A549 (cell line): Measurements from ENCODE around the gene TP53TG5. TPM values are rescaled to one million over a fixed set of nuclear protein-coding genes. Genes with fewer than 3 reads are reported as not detected.
A peak's percentile ranks its signal among the peaks of the same experiment; 100 is the strongest.

Experiments
- ATAC-seq, 2 experiments: fragments of 200-7000 bp in 1 of 2; fragments of >200 bp in 1 of 2; cut with Nextera tagmentation in 1 of 2; cut with Tn5 transposase in 1 of 2; 3 replicates each; pipeline versions ENCODE4 v1.8.0 to v1.9.1; 2018 to 2020; ENCODE audit warnings: mild to moderate bottlenecking in 1 of 2, moderate library complexity in 1 of 2
- CTCF ChIA-PET: fragments of 300-600 bp; sonication (Branson Sonifier 250); formaldehyde crosslinking; extraction: SDS; loops from one replicate; lab custom pipeline; 2021; ENCODE audit warnings: antibody characterized with exemption, inconsistent platforms; lab: Yijun Ruan, JAX
- POLR2A ChIA-PET: fragments of 350-600 bp; formaldehyde crosslinking; extraction: SDS; loops from one replicate; lab custom pipeline; 2021; ENCODE audit warnings: antibody characterized with exemption, inconsistent platforms; lab: Yijun Ruan, JAX
- DNase-seq, 2 experiments: peaks; one replicate each; pipeline versions ENCODE4 v3.0.0 to v3.0.0-alpha.2; 2011 to 2016; ENCODE audit warnings: low read depth in 1 of 2, low spot score in 1 of 2
- FAIRE-seq: peaks from 2 replicates; lab custom pipeline; 2011; peaks lifted over from hg19 to GRCh38; lab: Jason Lieb, UNC
- H3K27ac ChIP-seq, 2 experiments: fragments of >200 bp; sonication (Bioruptor Twin); formaldehyde crosslinking; 3 replicates each; pipeline ENCODE4 v1.5.1; 2016 to 2017
- H3K4me1 ChIP-seq: fragments of >200 bp; sonication (Bioruptor Twin); formaldehyde crosslinking; 3 replicates; pipeline ENCODE4 v1.6.1; 2016
- H3K4me2 ChIP-seq: fragments of >200 bp; sonication (Bioruptor Twin); formaldehyde crosslinking; 3 replicates; pipeline ENCODE4 v1.6.1; 2016
- H3K4me3 ChIP-seq: fragments of >200 bp; sonication (Bioruptor Twin); formaldehyde crosslinking; 3 replicates; pipeline ENCODE4 v1.5.1; 2016
- H3K9me3 ChIP-seq: fragments of >200 bp; sonication (Bioruptor Twin); formaldehyde crosslinking; 3 replicates; pipeline ENCODE4 v1.6.1; 2016
- CHD2 ChIP-seq: fragments of 150-350 bp; IDR thresholded peaks from 2 replicates; pipeline ENCODE4 v1.6.1; 2014; ENCODE audit warnings: low read length; ENCODE audit not compliant: partially characterized antibody
- CHD4 ChIP-seq: fragments of 200-600 bp; sonication (generic); IDR thresholded peaks from 2 replicates; pipeline ENCODE4 v1.6.1; 2016; ENCODE audit warnings: antibody characterized with exemption, mild to moderate bottlenecking, borderline replicate concordance
- FOSB ChIP-seq: fragments of 250-450 bp; sonication (Bioruptor Pico); IDR thresholded peaks from 2 replicates; pipeline ENCODE4 v1.5.0; 2020; ENCODE audit warnings: mild to moderate bottlenecking, moderate library complexity
- KDM5A ChIP-seq: fragments of 200-600 bp; sonication (generic); IDR thresholded peaks from 2 replicates; pipeline ENCODE4 v1.6.1; 2016; ENCODE audit warnings: antibody characterized with exemption, mild to moderate bottlenecking
- NR3C1 ChIP-seq: fragments of >200 bp; sonication (Bioruptor Twin); formaldehyde crosslinking; IDR thresholded peaks from 3 replicates; pipeline ENCODE4 v1.6.1; 2017
- POLR2AphosphoS2 ChIP-seq: conservative IDR thresholded peaks from 2 replicates; pipeline ENCODE4 v1.6.1; 2012; ENCODE audit warnings: low read length, improper control_type of control experiment, inconsistent platforms
- RAD21 ChIP-seq, 2 experiments: fragments of >200 bp in 1 of 2; sonication (Bioruptor Twin) in 1 of 2; formaldehyde crosslinking in 1 of 2; IDR thresholded peaks in 1 of 2; conservative IDR thresholded peaks in 1 of 2; 2 replicates in 1 of 2; 3 replicates in 1 of 2; pipeline ENCODE4 v1.6.1; 2012 to 2018; ENCODE audit warnings: inconsistent platforms in 1 of 2
- RARB ChIP-seq: fragments of 250-450 bp; sonication (Bioruptor Pico); IDR thresholded peaks from 2 replicates; pipeline ENCODE4 v1.8.0; 2021; ENCODE audit warnings: mild to moderate bottlenecking, moderate library complexity
- SMC3 ChIP-seq: fragments of >200 bp; sonication (Bioruptor Twin); formaldehyde crosslinking; IDR thresholded peaks from 3 replicates; pipeline ENCODE4 v1.6.1; 2018; ENCODE audit warnings: inconsistent platforms
- WGBS: methylation state at CpG from one replicate; pipeline ENCODE4 v1.1.6; 2017; ENCODE audit errors: missing lambda C conversion rate; 5-methylcytosine and 5-hydroxymethylcytosine counted together
- polyA plus RNA-seq, 4 experiments: library from polyadenylated mRNA; depleted of rRNA in 3 of 4; stranded (reverse); fragments of >200 nt; fragmentation: RNase III in 1 of 4; extraction: RNeasy Plus Mini Kit Qiagen cat#74134 plus additional on column Dnase treatment in 1 of 4; gene quantifications; 2 replicates in 3 of 4; 3 replicates in 1 of 4; pipeline ENCODE4 v1.2.3, GENCODE V29; 2011 to 2017
- small RNA-seq, 6 experiments: library from RNA; depleted of rRNA; stranded (forward); fragments of <200 nt; gene quantifications; one replicate each; pipeline ENCODE3, GENCODE V24; 2012
- TF ChIP-seq, protein P1 (sequence below): fragments of 250-450 bp; sonication (Bioruptor Pico); IDR thresholded peaks from 2 replicates; pipeline ENCODE4 v1.5.0; 2020; ENCODE audit warnings: low read depth, mild to moderate bottlenecking, moderate library complexity
- TF ChIP-seq, protein P2 (sequence below): IDR thresholded peaks from 2 replicates; pipeline ENCODE4 v1.6.1; 2012; ENCODE audit warnings: low read depth, borderline replicate concordance
- TF ChIP-seq, protein P3 (sequence below): fragments of >200 bp; sonication (Bioruptor Twin); formaldehyde crosslinking; IDR thresholded peaks from 3 replicates; pipeline ENCODE4 v1.5.1; 2016

The TP53TG5 gene
- polyA plus RNA-seq, 2 of the 4 experiments (the other 2 are of a cell fraction), result not detected

DNA sequence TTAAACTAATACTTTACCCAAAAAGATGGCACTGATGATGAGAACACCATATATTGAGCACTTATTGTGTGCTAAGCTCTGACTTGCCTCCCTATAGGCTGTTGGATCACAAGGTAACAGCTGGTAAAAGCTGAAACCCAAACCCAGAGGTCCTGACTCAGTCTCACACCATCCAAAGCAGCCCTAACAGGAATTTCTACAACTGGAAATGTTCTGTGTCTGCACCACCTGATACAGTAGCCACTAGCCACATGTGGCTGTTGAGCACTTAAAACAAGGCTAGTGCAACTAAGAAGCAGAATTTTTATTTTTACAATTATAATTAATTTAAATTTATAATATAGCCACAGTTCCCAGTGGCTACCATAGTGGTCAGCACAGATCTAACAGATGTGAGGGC lies 54.4 kb downstream of the TP53TG5 start:
- Histone ChIP-seq H3K4me2 (no peak overlapping the region), H3K9me3 (no peaks in the 10 kb centered on the region), H3K4me1 (no peaks in the 10 kb centered on the region; the same call in 2 of the 3 replicates), H3K4me3 (no peak overlapping the region), H3K27ac (no peak overlapping the region)
- ChIA-PET POLR2A (interaction anchor here (1.1 to 1.2 kb wide), 3 partner anchors 23 to 39 kb away, joined by 3 to 5 read pairs (median 3); partner anchors contain the start of gene SYS1), CTCF (interaction anchor here (0.7 to 10.0 kb wide), 21 partner anchors 9 to 447 kb away, joined by 3 to 135 read pairs (median 6); partner anchors contain the start of gene SYS1)
- ATAC-seq (no peak), FAIRE-seq (no peak), DNase-seq (no peak)
- TF ChIP-seq, protein P1, sequence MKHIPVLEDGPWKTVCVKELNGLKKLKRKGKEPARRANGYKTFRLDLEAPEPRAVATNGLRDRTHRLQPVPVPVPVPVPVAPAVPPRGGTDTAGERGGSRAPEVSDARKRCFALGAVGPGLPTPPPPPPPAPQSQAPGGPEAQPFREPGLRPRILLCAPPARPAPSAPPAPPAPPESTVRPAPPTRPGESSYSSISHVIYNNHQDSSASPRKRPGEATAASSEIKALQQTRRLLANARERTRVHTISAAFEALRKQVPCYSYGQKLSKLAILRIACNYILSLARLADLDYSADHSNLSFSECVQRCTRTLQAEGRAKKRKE (CRISPR knock-in tag), result no peak
- TF ChIP-seq KDM5A, result no peak
- TF ChIP-seq RARB (CRISPR knock-in tag), result no peak
- no peak for TF ChIP-seq FOSB (CRISPR knock-in tag)
- no peak for TF ChIP-seq POLR2AphosphoS2
- TF ChIP-seq NR3C1, result no peak
- TF ChIP-seq, protein P2, sequence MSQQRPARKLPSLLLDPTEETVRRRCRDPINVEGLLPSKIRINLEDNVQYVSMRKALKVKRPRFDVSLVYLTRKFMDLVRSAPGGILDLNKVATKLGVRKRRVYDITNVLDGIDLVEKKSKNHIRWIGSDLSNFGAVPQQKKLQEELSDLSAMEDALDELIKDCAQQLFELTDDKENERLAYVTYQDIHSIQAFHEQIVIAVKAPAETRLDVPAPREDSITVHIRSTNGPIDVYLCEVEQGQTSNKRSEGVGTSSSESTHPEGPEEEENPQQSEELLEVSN, result no peak
- no peak for TF ChIP-seq CHD2

DNA sequence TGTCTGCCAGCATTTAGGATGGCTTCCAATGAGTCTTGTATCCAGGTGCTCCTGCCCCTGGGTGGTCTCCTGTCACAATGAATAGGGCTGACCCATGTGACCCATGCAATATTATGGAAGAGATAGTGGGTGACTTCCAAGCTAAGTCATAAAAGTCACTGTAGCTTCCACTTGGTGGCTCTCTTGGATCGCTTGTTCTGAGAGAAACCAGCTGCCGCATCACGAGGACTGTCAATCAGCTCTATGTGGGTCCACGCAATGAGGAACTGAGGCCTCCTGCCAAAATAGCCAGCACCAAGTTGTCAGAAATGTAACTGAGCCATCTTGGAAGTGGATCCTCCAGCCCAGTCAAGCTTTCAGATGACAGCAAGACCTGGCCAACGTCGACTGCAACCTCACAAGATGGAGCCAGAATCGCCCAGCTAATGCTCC lies 55.2 kb downstream of the TP53TG5 start:
- ChIA-PET POLR2A (interaction anchor here (0.5 to 1.2 kb wide), 7 partner anchors 12 to 448 kb away, joined by 3 to 5 read pairs (median 3); partner anchors contain the start of gene SYS1), CTCF (interaction anchor here (0.5 to 10.0 kb wide), 31 partner anchors 10 to 861 kb away, joined by 3 to 135 read pairs (median 4); partner anchors contain the start of gene SYS1)
- DNase-seq, result peak in 1 of 2 experiments; percentile 63
- Histone ChIP-seq H3K4me2 (no peak overlapping the region), H3K4me3 (no peak overlapping the region), H3K27ac (no peak overlapping the region), H3K4me1 (no peaks in the 10 kb centered on the region; the same call in 2 of the 3 replicates), H3K9me3 (no peaks in the 10 kb centered on the region)
- ATAC-seq, result peak; percentile 61 to 71
- 80% methylated on average over 7 of the region's 7 CpGs for WGBS
- TF ChIP-seq SMC3 (peak; percentile 78), CHD4 (no peak), RAD21 (conservative IDR thresholded peaks at IDR 0.05 in 1 of 2, IDR thresholded peaks at IDR 0.05 in 1 of 2) (peak; percentile 81 to 82)
- TF ChIP-seq, protein P3, sequence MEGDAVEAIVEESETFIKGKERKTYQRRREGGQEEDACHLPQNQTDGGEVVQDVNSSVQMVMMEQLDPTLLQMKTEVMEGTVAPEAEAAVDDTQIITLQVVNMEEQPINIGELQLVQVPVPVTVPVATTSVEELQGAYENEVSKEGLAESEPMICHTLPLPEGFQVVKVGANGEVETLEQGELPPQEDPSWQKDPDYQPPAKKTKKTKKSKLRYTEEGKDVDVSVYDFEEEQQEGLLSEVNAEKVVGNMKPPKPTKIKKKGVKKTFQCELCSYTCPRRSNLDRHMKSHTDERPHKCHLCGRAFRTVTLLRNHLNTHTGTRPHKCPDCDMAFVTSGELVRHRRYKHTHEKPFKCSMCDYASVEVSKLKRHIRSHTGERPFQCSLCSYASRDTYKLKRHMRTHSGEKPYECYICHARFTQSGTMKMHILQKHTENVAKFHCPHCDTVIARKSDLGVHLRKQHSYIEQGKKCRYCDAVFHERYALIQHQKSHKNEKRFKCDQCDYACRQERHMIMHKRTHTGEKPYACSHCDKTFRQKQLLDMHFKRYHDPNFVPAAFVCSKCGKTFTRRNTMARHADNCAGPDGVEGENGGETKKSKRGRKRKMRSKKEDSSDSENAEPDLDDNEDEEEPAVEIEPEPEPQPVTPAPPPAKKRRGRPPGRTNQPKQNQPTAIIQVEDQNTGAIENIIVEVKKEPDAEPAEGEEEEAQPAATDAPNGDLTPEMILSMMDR, result peak; percentile 59
- FAIRE-seq, result no peak

Small RNA genes within 50 kb of the gene (small RNA-seq; reads per million reads assigned to genes)
- gene MIR6812, result 0 reads per million in 6 experiments

Other genes starting within 250 kb of the TP53TG5 start
- 0.35 and 1.1 TPM in 2 replicates for gene PI3, start 203.4 kb downstream of the TP53TG5 start, polyA plus RNA-seq (2011; rRNA removed)
- gene PI3, start 203.4 kb downstream of the TP53TG5 start, polyA plus RNA-seq (2017; fragmentation: RNase III; extraction: RNeasy Plus Mini Kit Qiagen cat#74134 plus additional on column Dnase treatment), result 0.18 to 0.39 TPM in 2 of 3 replicates, not detected in the other
- gene SEMG1, start 171.3 kb downstream of the TP53TG5 start, polyA plus RNA-seq (2011; rRNA removed), result not detected in 2 replicates
- gene SEMG1, start 171.3 kb downstream of the TP53TG5 start, polyA plus RNA-seq (2017; fragmentation: RNase III; extraction: RNeasy Plus Mini Kit Qiagen cat#74134 plus additional on column Dnase treatment), result not detected in 3 replicates
- not detected in 2 replicates for gene SEMG2, start 157.0 kb downstream of the TP53TG5 start, polyA plus RNA-seq (2011; rRNA removed)
- not detected in 3 replicates for gene SEMG2, start 157.0 kb downstream of the TP53TG5 start, polyA plus RNA-seq (2017; fragmentation: RNase III; extraction: RNeasy Plus Mini Kit Qiagen cat#74134 plus additional on column Dnase treatment)
- 27.0 and 59.1 TPM in 2 replicates for gene SLPI, start 123.8 kb downstream of the TP53TG5 start, polyA plus RNA-seq (2011; rRNA removed)
- 3.7 to 4.5 TPM (median 3.7 TPM) in 3 replicates for gene SLPI, start 123.8 kb downstream of the TP53TG5 start, polyA plus RNA-seq (2017; fragmentation: RNase III; extraction: RNeasy Plus Mini Kit Qiagen cat#74134 plus additional on column Dnase treatment)
- not detected in 2 replicates for gene RBPJL, start 71.5 kb downstream of the TP53TG5 start, polyA plus RNA-seq (2011; rRNA removed)
- gene RBPJL, start 71.5 kb downstream of the TP53TG5 start, polyA plus RNA-seq (2017; fragmentation: RNase III; extraction: RNeasy Plus Mini Kit Qiagen cat#74134 plus additional on column Dnase treatment), result not detected in 3 replicates
- 0.04 TPM in 1 of 2 replicates, not detected in the other for gene MATN4, start 70.0 kb downstream of the TP53TG5 start, polyA plus RNA-seq (2011; rRNA removed)
- gene MATN4, start 70.0 kb downstream of the TP53TG5 start, polyA plus RNA-seq (2017; fragmentation: RNase III; extraction: RNeasy Plus Mini Kit Qiagen cat#74134 plus additional on column Dnase treatment), result 0.05 to 0.08 TPM (median 0.05 TPM) in 3 replicates
- 27.4 and 29.0 TPM in 2 replicates for gene SDC4, start 29.9 kb downstream of the TP53TG5 start, polyA plus RNA-seq (2011; rRNA removed)
- 35.6 to 40.2 TPM (median 39.2 TPM) in 3 replicates for gene SDC4, start 29.9 kb downstream of the TP53TG5 start, polyA plus RNA-seq (2017; fragmentation: RNase III; extraction: RNeasy Plus Mini Kit Qiagen cat#74134 plus additional on column Dnase treatment)
- 27.6 and 30.5 TPM in 2 replicates for gene SYS1, start 15.2 kb downstream of the TP53TG5 start, polyA plus RNA-seq (2011; rRNA removed)
- gene SYS1, start 15.2 kb downstream of the TP53TG5 start, polyA plus RNA-seq (2017; fragmentation: RNase III; extraction: RNeasy Plus Mini Kit Qiagen cat#74134 plus additional on column Dnase treatment), result 20.2 to 20.5 TPM (median 20.2 TPM) in 3 replicates
- gene DBNDD2, start 30.0 kb upstream of the TP53TG5 start, polyA plus RNA-seq (2011; rRNA removed), result 20.9 and 31.1 TPM in 2 replicates
- 6.2 to 6.5 TPM (median 6.3 TPM) in 3 replicates for gene DBNDD2, start 30.0 kb upstream of the TP53TG5 start, polyA plus RNA-seq (2017; fragmentation: RNase III; extraction: RNeasy Plus Mini Kit Qiagen cat#74134 plus additional on column Dnase treatment)
- gene PIGT, start 37.8 kb upstream of the TP53TG5 start, polyA plus RNA-seq (2011; rRNA removed), result 60.3 and 79.6 TPM in 2 replicates
- 62.0 to 71.8 TPM (median 66.2 TPM) in 3 replicates for gene PIGT, start 37.8 kb upstream of the TP53TG5 start, polyA plus RNA-seq (2017; fragmentation: RNase III; extraction: RNeasy Plus Mini Kit Qiagen cat#74134 plus additional on column Dnase treatment)
- not detected in 2 replicates for gene WFDC2, start 91.4 kb upstream of the TP53TG5 start, polyA plus RNA-seq (2011; rRNA removed)
- gene WFDC2, start 91.4 kb upstream of the TP53TG5 start, polyA plus RNA-seq (2017; fragmentation: RNase III; extraction: RNeasy Plus Mini Kit Qiagen cat#74134 plus additional on column Dnase treatment), result 0.22 TPM in 1 of 3 replicates, not detected in the others
- gene SPINT3, start 137.3 kb upstream of the TP53TG5 start, polyA plus RNA-seq (2011; rRNA removed), result not detected in 2 replicates
- not detected in 3 replicates for gene SPINT3, start 137.3 kb upstream of the TP53TG5 start, polyA plus RNA-seq (2017; fragmentation: RNase III; extraction: RNeasy Plus Mini Kit Qiagen cat#74134 plus additional on column Dnase treatment)
- not detected in 2 replicates for gene WFDC6, start 161.2 kb upstream of the TP53TG5 start, polyA plus RNA-seq (2011; rRNA removed)
- not detected in 3 replicates for gene WFDC6, start 161.2 kb upstream of the TP53TG5 start, polyA plus RNA-seq (2017; fragmentation: RNase III; extraction: RNeasy Plus Mini Kit Qiagen cat#74134 plus additional on column Dnase treatment)
- not detected in 2 replicates for gene EPPIN, start 169.1 kb upstream of the TP53TG5 start, polyA plus RNA-seq (2011; rRNA removed)
- gene EPPIN, start 169.1 kb upstream of the TP53TG5 start, polyA plus RNA-seq (2017; fragmentation: RNase III; extraction: RNeasy Plus Mini Kit Qiagen cat#74134 plus additional on column Dnase treatment), result not detected in 3 replicates
- not detected in 2 replicates for gene WFDC8, start 201.0 kb upstream of the TP53TG5 start, polyA plus RNA-seq (2011; rRNA removed)
- not detected in 3 replicates for gene WFDC8, start 201.0 kb upstream of the TP53TG5 start, polyA plus RNA-seq (2017; fragmentation: RNase III; extraction: RNeasy Plus Mini Kit Qiagen cat#74134 plus additional on column Dnase treatment)